ENCODE measurements around the gene QPCTL. TPM values are rescaled to one million over a fixed set of nuclear protein-coding genes. Genes with fewer than 3 reads are reported as not detected.

The QPCTL gene
- total and polyA plus RNA-seq, 8 donors, result 1.7 to 33.6 (median 7.2) TPM

GRCh38 chr19:45653634-45654033, 38.8 kb upstream of the QPCTL start:
- no peaks in the 10 kb centered on the region for H3K36me3 ChIP-seq
- H3K4me3 ChIP-seq, result no peak overlapping the region
- no peaks in the 10 kb centered on the region for H3K4me1 ChIP-seq
- peaks cover 0 to 21% (median 0%) of the 10 kb centered on the region in 3 donors for H3K27me3 ChIP-seq
- no peak for DNase-seq
- H3K9me3 ChIP-seq, result no peaks in the 10 kb centered on the region
- 42 to 52% (median 48%) methylated on average over 5 of the region's 5 CpGs for WGBS, 5 donors
- TF ChIP-seq POLR2AphosphoS5 (IDR thresholded peaks at IDR 0.05) (no peak), POLR2A (IDR thresholded peaks at IDR 0.05) (no peak)
- intact Hi-C loops (cut with DNase I; ENCODE audit: low total_unique reads), result no loop called here
- no peak overlapping the region for H3K27ac ChIP-seq

- intact Hi-C loops (cut with DNase I; ENCODE audit: low total_unique reads), result no loop called here
- WGBS, 5 donors, result 31 to 94% (median 70%) methylated on average over 3 of the region's 3 CpGs
- Histone ChIP-seq H3K4me1 (no peaks in the 10 kb centered on the region), H3K27ac (no peak overlapping the region), H3K4me3 (no peak overlapping the region), H3K27me3 (peaks cover 0 to 28% (median 0%) of the 10 kb centered on the region in 3 donors), H3K9me3 (no peaks in the 10 kb centered on the region), H3K36me3 (no peaks in the 10 kb centered on the region)
- DNase-seq, result no peak
- TF ChIP-seq POLR2AphosphoS5 (IDR thresholded peaks at IDR 0.05), result no peak
- no peak for TF ChIP-seq POLR2A (IDR thresholded peaks at IDR 0.05)
- TF ChIP-seq EP300 (IDR thresholded peaks at IDR 0.05), result no peak
- no peak for TF ChIP-seq CTCF (IDR thresholded peaks at IDR 0.05)
Observed at GRCh38 chr19:45655073-45655472, 37.4 kb upstream of the QPCTL start.

GRCh38 chr19:45657520-45658167, 34.8 kb upstream of the QPCTL start:
- Histone ChIP-seq H3K36me3 (no peaks in the 10 kb centered on the region), H3K27me3 (peaks cover 0 to 40% (median 0%) of the 10 kb centered on the region in 3 donors), H3K4me1 (no peaks in the 10 kb centered on the region), H3K27ac (no peak overlapping the region), H3K4me3 (no peak overlapping the region), H3K9me3 (no peaks in the 10 kb centered on the region)
- DNase-seq, result peak in 1 of 2 donors; percentile 75
- intact Hi-C loops (cut with DNase I; ENCODE audit: low total_unique reads), result no loop called here
- TF ChIP-seq POLR2A (IDR thresholded peaks at IDR 0.05), result no peak
- no peak for TF ChIP-seq POLR2AphosphoS5 (IDR thresholded peaks at IDR 0.05)
- no peak for TF ChIP-seq EP300 (IDR thresholded peaks at IDR 0.05)
- TF ChIP-seq CTCF (IDR thresholded peaks at IDR 0.05), result no peak
- 25 to 34% (median 28%) methylated on average over 14 of the region's 14 CpGs for WGBS, 5 donors

- H3K27ac ChIP-seq, result no peak overlapping the region
- intact Hi-C loops (cut with DNase I; ENCODE audit: low total_unique reads), result no loop called here
- H3K27me3 ChIP-seq, result peaks cover 0 to 53% (median 0%) of the 10 kb centered on the region in 3 donors
- 72 to 80% (median 75%) methylated on average over 6 of the region's 6 CpGs for WGBS, 5 donors
- TF ChIP-seq POLR2AphosphoS5 (IDR thresholded peaks at IDR 0.05) (no peak), CTCF (IDR thresholded peaks at IDR 0.05) (no peak), EP300 (IDR thresholded peaks at IDR 0.05) (no peak), POLR2A (IDR thresholded peaks at IDR 0.05) (no peak)
- H3K36me3 ChIP-seq, result no peaks in the 10 kb centered on the region
- no peaks in the 10 kb centered on the region for H3K9me3 ChIP-seq
- DNase-seq, result no peak
- H3K4me3 ChIP-seq, result no peak overlapping the region
- H3K4me1 ChIP-seq, result no peaks in the 10 kb centered on the region
Observed at GRCh38 chr19:45659096-45659729, 33.3 kb upstream of the QPCTL start.

GRCh38 chr19:45660636-45661035, 31.8 kb upstream of the QPCTL start:
- no peak for TF ChIP-seq POLR2AphosphoS5 (IDR thresholded peaks at IDR 0.05)
- TF ChIP-seq CTCF (IDR thresholded peaks at IDR 0.05), result no peak
- no peak for TF ChIP-seq POLR2A (IDR thresholded peaks at IDR 0.05)
- no peak for TF ChIP-seq EP300 (IDR thresholded peaks at IDR 0.05)
- intact Hi-C loops (cut with DNase I; ENCODE audit: low total_unique reads), result no loop called here
- Histone ChIP-seq H3K4me1 (no peaks in the 10 kb centered on the region), H3K27me3 (peaks cover 0 to 64% (median 0%) of the 10 kb centered on the region in 3 donors), H3K27ac (no peak overlapping the region), H3K36me3 (no peaks in the 10 kb centered on the region), H3K4me3 (no peak overlapping the region), H3K9me3 (no peaks in the 10 kb centered on the region)
- WGBS, 5 donors, result 39 to 49% (median 40%) methylated on average over 7 to 8 of the region's 8 CpGs
- DNase-seq, result no peak
